ENCODE results near the gene LPO.

DNA sequence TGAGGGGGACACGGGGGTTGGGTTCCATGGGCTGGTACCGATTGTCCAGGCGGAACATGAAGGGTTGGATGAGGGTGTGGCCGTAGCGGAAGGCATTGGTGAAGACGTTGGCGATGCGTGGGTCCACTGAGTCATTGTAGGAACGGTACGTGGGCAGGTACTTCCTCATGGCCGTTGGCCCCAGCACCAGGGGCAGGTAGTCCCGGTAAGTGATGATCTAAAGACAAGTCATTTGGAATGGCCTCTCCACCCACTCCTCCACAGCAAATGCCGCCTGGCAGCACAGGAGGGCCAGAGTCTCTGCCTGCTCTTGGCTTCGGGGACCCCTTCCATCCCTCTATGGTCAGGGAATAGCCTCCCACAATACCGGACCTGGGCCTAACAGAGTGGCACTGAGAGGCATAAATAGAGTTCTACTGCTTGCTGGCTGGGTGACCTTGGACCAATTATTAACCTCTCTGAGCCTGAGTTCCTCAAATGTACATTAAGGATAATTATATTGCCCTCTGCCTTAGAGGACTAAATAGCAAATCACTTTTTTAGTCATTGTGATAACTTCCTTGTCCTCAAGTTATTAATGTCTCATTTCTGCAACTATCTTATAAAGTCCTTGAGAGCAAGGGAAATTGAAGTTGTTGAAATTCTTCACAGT, 35.2 kb downstream of the LPO start:
- TF ChIP-seq POLR2A (IDR thresholded peaks at IDR 0.05) (no peak), CTCF (IDR thresholded peaks at IDR 0.05) (no peak)
